Eye (tissue), 1 donor: Measurements from ENCODE around the gene PIGL.

ENCODE experiments used
- DNase-seq: peaks from one replicate; pipeline ENCODE4 v3.0.0-alpha.2; 2015

PIGL gene

DNA sequence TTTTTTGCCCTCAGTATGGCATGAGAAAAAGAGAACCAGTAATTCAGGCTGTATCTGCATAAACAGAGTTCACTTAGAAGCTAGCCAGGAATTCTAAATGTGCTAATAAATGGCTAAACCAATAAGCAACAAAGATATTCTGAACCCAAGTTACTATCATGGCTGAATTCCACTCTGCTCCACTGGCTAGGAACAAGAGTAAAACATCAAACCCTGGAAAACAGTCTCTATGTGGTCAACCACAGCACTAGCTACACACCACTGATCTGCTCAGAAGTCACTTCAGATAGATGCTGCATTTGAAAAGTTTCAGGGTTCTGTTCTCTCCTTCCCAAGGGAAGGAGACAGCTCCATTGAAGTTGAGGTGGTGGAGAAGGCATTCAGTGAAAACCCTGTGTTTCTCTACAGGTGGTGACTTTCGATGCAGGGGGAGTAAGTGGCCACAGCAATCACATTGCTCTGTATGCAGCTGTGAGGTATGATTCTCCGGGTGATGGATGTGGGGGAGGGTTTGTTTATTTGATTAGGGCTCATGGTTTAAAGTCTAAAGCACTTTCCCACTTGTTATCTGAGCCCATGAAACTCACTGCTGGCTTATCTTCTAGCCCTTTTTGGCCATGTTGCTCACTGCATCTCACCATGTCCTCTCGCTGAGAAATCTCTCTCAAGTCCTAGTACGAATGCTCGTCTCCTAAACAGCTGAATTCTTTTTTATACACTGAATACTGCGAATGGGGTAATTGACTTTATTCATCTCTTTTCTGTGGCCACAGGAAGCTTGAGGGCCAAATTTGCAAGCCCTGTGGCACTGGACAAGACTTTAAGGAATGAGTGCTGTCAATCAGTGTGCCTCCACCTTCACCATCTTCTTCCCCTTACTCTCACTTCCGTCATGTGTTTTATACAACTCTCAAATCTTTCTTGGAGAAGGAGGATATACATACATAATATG lies 96.4 kb downstream of the PIGL start:
- DNase-seq, result no peak

DNA sequence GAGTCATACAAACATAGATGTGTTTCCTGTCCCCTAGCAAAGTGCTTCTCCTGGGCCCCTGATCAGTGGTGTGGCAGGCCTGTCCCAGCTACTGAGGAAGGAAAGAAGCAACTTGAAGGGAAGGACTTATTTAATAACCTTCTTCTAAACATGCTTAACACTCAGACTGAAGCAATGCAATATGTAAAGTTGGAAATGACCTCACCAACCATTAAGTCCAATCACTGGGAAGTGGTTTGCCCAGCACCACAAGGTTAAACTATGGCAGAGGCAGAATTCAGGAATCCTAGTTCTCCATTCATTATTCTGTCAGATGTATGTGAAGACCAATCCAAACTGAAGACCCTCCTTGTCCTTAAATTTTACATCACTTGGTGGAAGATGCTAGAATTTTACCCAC lies 97.2 kb downstream of the PIGL start:
- DNase-seq, result no peak

DNA sequence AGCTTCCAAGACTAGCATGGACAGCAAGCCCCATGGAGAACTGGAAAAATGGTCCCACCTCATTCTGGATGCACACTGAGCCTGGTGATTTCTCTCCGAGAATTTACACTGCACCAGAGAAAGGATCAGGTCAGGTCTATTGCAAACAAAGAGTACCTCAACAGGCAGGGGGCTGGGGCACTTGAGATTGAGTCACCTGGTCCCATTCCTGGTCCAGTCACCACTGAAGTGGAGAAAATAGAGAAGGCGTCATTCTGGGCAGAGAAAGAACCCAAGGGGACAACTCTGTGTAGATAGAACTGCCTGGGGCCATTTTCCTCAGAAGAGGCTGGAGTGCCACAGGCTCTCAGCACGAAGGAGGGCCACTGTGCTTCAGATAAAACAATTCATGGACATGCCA lies 97.8 kb downstream of the PIGL start:
- DNase-seq, result no peak

DNA sequence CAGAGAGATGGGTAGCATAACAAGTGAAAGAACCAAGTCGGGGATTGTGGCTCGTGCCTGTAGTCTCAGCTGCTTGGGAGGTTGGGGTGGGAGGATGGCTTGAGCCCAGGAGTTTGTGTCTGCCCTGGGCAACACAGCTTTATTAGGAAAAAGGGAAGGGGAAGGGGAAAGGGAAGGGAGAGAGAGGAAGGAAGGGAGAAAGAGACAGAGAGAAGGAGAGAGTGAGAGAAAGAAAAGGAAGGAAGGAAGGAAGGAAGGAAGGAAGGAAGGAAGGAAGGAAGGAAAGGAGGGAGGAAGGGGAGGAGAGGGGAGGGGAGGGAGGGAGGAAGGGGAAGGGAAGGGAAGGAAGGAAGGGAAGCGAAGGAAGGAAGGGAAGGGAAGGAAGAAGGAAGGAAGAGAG lies 103.0 kb downstream of the PIGL start:
- DNase-seq, result no peak

DNA sequence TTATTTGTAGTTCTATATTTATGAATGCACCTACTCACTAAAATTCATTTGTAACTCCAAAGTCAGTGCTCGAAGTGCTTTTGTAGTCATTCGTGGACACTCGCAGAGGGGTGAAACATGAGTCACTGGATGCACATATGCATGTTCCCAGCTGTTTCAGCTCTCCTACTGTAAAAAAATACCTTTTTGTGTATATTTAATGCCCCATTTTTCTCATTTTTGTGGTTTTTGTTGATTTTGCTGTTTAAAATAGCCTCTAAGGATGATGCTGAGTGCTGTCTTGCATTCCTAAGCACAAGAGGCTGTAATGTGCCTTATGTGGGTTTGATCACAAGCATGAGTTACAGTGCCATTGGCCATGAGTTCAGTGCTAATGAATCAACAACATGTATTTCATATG lies 105.6 kb downstream of the PIGL start:
- DNase-seq, result no peak

DNA sequence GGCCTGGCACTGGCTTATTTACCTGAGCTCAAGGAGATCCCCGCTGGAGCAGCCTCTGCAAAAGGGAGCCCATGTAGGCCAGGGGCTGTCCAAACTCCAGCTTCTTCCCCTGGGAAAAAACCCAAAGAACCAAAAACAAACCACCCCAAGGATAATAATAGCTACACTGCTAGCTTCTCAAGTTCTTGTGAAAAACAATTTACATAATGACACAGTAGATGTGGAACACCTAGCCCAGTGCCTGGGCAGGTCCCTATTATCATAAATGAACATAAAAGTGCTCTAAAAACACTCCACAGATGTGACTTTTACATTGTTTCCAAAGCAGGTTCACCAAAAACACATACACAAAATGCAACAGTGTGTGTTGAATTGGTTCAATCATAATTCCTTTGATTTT lies 109.0 kb downstream of the PIGL start:
- no peak for DNase-seq

DNA sequence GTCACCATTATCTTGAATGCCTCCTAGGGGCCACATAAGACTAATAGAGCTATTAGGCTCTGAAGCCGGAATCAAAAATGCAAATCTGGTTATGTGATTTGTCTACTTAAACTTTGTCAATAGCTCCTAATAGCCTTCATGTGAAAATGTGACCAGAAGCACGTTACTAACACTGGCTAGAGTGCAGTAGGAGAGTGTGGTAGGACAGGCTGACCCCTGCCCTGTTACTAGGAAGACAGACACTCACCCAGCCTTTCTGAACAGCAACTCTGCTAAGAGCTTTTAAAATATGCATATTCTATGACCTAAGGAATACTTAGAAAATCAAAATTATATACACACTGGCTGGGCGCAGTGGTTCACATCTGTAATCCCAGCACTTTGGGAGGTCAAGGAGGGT lies 110.0 kb downstream of the PIGL start:
- DNase-seq, result no peak

DNA sequence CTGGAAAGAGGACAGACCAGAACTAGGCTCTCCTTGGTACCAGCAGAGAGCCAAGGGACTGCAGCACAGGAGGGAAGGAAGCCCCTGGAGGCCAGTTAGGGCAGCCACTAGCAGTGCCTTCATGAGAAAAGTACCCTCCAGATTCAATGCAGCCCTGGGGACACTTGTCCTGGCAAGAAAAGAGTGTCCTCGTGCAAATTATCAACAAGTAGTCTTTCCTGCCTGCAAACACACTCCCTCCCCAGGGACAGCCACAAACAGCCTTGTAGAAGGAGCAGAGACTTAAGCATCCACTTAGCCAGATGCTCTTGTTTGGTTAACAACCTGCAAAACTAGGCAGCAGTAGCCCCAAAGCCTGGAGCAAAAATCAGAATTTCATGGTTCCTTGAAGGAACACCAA lies 112.0 kb downstream of the PIGL start:
- peak; percentile 47 for DNase-seq

DNA sequence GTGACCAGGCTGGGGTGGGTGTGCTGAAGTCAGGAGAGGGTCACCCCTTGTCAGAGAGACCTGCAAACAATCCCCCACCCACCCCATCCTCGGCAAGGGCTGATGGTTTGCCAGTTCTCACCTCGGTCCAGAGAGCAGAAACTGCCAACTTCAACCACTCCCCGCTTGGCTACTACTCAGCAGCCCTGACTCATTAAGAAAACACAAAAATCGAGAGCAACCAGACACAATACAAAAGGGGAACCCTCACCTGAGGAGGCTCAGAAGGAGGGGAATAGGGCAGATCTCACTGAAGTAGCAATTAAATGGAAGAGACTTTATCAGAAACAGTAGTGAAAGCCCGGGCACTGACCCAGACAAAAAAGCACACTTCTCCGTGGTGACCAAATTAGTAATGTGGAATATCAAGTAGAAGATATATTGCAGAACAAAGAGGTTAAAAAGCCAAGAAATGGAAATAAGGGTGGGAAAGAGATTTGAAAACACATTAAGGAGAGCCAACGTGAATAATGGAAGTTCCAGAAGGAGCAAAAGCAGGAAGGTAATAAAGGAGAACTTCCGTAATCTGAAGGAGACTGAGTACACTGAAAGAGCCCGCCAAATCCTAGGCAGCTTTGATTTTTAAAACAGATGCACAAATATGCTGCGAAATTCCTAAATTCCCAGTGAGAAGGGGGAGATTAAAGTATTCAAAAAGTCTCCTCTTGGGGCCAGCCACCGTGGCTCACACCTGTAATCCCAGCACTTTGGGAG lies 112.7 kb downstream of the PIGL start:
- DNase-seq, result no peak

DNA sequence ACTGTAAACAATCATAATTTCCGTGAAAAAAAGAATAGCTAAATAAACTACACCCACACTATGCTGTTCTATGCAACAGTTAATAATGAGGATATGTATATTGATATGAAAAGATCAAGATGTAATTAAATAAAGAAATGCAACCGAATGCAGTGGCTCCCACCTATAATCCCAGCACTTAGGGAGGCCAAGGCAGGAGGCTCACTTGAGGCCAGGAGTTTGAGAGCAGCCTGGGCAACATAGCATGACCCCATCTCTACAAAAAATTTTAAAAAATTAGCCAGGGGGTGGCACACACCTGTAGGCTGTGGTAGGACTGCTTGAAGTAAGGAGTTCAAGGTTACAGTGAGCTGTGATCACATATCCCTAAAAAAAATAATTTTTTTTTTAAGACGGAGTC lies 121.4 kb downstream of the PIGL start:
- no peak for DNase-seq

DNA sequence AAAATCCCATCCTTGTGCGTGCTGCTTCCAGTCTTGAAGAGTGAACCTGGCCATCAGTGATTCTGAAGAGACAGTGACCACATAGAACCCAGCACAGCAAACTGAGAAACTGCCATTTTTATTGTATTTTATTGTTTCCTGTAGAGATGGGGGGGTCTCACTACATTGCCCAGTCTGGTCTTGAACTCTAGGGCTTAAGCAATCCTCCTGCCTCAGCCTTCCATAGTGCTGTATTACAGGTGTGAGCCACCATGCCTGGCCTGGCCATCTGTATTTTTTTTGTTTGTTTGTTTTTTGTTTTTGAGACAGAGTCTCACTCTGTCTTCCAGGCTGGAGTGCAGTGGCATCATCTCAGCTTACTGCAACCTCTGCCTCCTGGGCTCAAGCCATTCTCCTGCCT lies 122.4 kb downstream of the PIGL start:
- no peak for DNase-seq

DNA sequence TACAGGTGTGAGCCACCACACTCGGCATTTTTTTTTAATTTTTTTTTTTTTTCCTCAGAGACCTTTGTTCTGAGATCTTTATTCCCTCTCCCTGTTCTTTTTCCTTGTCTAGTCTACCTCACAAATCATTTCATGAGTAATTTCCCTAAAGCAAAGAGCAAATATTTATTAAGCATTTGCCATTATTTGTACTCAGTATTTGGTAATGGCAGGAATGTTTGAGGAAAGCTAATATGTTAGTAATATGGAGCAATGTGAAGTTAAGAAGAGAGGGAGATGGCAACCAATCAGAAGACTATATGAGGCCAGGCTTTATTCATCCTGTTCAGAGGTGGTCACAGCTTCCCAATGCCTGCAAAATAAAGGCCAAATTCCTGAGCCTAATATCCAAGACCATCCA lies 122.9 kb downstream of the PIGL start:
- DNase-seq, result no peak

DNA sequence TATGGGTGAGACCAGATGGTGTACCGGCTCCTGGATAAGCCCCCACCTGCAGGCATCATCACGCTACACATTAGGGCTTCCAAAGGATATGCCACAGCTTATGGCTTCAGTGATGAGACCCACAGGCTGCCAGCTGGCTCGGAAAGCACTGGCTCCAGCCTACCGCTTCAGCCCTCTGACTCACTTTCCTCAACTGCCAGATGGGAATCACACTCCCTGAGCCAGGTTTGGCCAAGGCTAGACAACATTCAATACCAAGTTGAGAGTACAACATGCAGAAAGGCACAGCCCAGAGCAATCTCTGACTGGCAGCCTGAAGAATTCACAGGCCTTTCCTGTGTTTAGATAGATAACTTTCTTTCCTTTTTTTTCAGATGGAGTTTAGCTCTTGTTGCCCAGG lies 126.0 kb downstream of the PIGL start:
- no peak for DNase-seq

DNA sequence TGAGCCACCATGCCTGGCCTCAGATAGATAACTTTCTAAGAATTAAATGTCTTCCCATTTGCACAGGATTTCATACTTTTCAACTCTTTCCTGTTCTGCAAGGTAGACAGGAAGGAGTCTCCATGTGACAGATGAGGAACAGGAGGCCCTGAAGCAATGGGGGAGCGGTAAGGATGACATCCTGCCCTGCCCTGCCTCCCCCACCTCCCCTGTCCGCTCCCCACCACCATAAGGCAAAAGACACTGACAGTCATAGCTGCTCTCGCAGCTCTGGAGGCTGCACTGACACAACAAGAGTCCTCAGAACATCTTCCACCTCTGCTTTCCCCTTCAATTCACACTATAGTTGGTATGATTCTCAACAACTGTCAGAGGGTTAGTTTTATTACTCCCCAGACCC lies 126.6 kb downstream of the PIGL start:
- DNase-seq, result no peak

DNA sequence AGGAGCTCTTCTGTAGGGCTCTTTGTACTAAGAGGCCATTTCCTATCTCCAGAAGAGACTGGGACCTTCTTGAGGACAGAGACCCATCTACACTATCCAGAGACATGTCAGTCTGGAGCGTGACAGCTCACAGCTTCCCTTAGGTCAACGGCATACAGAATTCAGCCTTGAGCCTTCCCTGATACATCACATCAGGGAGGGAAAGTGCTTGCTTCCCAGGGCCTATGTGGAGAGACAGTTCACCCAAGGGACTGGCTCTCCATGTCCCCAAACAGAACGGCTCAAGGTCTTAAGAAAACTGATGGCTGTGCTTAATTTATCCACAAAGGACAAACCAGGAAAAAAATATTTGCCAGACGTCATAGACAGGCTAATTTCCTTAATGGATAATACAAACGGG lies 128.6 kb downstream of the PIGL start:
- DNase-seq, result no peak

DNA sequence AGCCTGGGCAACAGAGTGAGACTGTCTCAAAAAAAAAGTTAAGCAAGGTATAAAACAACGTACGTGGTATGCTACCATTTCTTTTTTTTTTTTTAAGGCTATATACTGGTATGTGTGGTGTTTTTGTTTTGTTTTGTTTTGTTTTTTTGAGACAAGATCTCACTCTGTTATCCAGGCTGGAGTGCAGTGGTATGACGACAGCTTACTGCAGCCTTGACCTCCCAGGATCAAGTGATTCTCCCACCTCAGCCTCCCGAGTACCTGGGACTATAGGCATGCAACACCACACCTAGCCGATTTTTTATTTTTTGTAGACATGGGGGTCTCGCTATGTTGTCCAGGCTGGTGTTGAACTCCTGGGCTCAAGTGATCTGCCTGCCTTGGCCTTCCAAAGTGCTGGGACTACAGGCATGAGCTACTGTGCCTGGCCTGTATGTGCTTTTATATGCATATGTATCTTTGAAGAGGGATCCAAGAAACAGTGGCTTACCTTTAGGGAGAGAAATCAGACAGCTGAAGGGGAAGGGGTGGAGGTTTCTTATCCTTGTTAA lies 129.8 kb downstream of the PIGL start:
- no peak for DNase-seq

DNA sequence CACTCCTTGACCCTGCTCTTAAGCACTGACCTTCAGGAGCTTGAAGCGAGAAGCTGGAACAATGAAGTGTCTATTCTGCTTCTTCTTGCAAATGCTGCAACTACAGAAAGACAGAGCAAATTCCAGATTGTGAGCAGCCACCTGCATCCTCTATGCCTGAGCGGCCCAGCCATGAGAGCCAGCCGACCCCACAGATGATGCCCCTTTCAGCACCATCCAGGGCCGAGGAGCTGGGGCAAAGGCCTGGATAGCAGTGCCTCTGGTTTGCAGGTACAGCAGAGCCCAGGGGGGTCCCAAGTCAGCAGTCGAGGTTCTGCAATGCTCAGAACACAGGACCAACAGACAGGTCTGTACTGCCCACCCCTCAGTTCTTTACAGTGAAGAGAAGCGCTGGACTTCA lies 131.6 kb downstream of the PIGL start:
- no peak for DNase-seq

DNA sequence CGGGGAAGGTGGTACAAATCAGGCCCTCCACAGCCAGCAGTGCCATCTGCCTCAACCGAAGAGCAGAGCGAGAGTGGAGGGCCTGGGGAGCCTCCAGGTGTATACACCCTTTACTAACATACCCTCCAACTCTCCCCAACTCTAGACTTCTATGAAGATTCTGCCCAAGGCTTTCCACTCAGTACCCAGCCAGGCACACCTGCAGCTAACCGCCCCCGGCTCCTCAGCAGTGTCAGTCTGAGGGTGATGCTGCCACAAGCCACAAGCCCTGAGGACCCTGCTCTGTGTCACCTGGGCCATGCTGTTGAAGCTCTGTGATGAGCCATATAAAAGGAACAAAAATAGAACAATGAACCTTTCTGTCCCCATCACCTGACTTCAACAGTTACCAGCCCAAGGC lies 132.4 kb downstream of the PIGL start:
- no peak for DNase-seq

DNA sequence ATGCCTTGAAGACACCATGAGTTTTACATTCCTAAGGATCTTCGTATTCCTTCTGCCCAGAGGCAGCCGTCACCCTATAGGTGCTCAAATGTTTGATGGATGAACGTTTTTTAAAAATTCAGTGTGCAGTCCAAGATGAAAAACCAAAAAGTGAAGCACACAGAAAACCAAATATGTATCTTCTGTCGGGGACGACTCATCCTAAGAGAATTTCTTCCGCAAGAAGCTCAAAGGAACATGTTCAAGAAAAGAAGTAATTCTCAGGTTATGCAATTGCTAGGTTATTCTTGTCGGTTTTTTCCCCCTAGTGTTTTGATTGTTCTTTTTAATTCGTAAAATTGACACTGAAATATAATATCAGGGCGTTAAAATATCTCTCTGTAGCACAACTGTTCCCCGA lies 134.8 kb downstream of the PIGL start:
- DNase-seq, result no peak

DNA sequence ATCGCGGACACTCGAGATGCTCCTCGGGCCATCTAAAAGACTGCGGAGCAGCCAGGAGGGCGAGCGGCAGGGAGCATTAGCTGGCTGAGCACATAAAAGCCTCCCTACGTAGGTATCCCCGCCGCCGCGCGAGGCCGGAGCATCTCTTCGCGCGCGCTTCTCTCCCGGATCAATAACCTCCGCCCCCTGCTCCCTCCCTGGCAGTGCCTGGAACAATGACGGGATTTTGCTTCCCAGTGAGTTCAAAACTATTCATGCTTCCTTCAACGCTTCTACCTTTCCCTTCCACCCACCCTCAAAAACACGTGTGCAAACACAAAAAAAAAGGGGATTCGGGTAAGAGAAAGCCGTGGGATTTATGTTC lies 135.3 kb downstream of the PIGL start:
- DNase-seq, result no peak

DNA sequence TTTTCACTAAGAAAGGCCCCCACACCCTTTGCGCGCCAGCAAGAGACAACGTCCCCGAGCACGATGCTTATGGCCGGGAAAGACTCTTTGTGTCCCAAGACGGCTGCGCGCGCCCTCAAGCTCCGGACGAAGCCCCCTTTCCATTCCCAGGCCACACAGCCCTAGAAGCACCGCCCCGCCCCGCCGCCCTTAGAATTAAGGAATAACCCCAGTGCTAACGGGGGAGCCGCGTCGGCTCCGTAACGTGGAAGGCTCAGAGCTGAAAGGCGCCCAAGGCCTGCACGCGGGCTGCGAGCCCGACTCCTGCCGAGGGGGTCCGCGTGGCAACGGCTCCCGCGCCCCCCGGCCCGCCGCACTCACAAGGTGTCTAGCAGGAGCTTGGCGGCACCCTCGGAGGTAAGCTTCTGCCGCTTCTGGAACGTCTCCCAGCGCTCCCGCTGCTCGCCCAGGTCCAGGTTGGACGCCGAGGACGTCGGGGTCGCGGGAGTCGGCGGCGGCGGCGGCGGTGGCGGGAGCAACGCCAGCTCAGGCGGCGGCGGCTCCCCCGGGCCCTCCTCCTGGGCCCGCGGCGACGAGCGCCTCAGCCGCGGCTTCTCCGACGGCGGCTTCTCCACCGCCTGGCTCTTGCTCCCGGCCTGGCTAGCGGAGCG lies 135.8 kb downstream of the PIGL start:
- peak; percentile 92 for DNase-seq

DNA sequence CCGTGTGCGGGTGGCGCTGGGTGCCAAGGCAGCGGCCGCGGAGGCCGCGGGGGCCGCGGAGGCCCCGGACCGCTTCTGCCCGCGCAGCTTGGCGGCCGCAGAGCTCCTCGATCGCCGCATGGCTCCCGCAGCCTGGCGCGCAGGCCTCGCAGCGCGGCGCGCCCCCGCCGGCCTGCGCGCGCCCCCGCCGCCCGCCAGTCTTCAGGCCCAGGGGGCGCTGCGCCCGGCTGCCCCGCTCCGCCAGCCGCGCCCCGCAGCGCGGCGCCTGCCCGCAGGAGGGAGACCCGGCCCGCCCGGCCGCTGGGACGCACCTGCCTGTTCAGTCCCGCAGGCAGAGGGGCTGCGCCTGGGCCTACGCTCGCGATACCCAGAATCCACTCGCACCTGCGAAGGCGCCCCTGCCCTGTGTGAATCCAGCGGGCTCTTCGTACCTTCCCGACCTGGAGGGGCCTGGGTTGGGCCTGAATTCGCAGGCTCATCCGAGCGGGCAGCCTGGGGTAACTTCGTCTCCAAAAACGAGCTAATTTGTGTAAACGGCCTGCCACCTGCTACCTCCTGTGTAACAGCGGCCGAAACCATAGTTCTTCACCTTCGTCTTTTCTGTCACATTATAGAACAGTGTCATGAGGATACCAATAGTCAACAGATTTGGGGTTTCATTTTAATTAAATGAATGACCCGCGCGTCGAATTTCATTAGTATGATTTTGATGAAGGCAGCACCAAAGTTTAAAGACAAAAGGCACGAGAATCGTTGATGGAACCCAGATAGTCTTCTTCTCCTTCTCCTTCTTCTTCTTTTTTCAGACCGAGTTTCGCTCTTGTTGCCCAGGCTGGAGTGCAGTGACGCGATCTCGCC lies 136.5 kb downstream of the PIGL start, which contains the start of gene CENPV:
CENPV (minus strand) TSS at position 153 of the 858 bp plus-strand sequence; CDS start at position 120, 33 bp downstream.
- DNase-seq, result peak; percentile 82
